Measurements from ENCODE around the gene SYT2. TPM values are rescaled to one million over a fixed set of nuclear protein-coding genes. Genes with fewer than 3 reads are reported as not detected.
"Not testable (repeated sequence)": the region's sequence is repeated elsewhere in the genome, so short reads cannot be mapped to it uniquely, and the experiment has no call there.

Gene SYT2
- polyA plus RNA-seq, 12 donors: 0.19 to 2.7 (median 0.44) TPM; not detected in 1

- not testable (repeated sequence) for DNase-seq
Observed at GRCh38 chr1:202546377-202546776, 163.9 kb downstream of the SYT2 start.

- not testable (repeated sequence) for DNase-seq
Observed at GRCh38 chr1:202545647-202546303, 164.5 kb downstream of the SYT2 start.

GRCh38 chr1:202544766-202545449 is 165.3 kb downstream of the SYT2 start:
- not testable (repeated sequence) for DNase-seq

GRCh38 chr1:202543537-202543936 is 166.7 kb downstream of the SYT2 start:
- DNase-seq: not testable (repeated sequence)

- not testable (repeated sequence) for DNase-seq
Observed at GRCh38 chr1:202542415-202542814, 167.8 kb downstream of the SYT2 start.

- not testable (repeated sequence) for DNase-seq
Observed at GRCh38 chr1:202540858-202541257, 169.4 kb downstream of the SYT2 start.

Other genes starting within 250 kb of the SYT2 start
- 10 to 100 TPM in 11 of 12 donors, not detected in 1; 37.7 to 88.6 (median 46.1) TPM for gene KDM5B, start 98.0 kb upstream of the SYT2 start, polyA plus RNA-seq (ENCODE audit: insufficient read length in 12 of 12)
- gene PCAT6, start 100.5 kb upstream of the SYT2 start, polyA plus RNA-seq (ENCODE audit: insufficient read length in 12 of 12): 1 to 10 TPM in 10 of 12 donors, not detected in 2; 1.6 to 5.2 (median 2.5) TPM
- 1 to 10 TPM in 10 of 12 donors, not detected in 2; 6.7 to 8.5 (median 7.6) TPM for gene RABIF, start 178.7 kb upstream of the SYT2 start, polyA plus RNA-seq (ENCODE audit: insufficient read length in 12 of 12)
- gene KLHL12, start 216.8 kb upstream of the SYT2 start, polyA plus RNA-seq (ENCODE audit: insufficient read length in 12 of 12): 10 to 100 TPM in 11 of 12 donors, not detected in 1; 16.4 to 26.4 (median 22.6) TPM
- gene ADIPOR1, start 247.9 kb upstream of the SYT2 start, polyA plus RNA-seq (ENCODE audit: insufficient read length in 12 of 12): 10 to 100 TPM in 11 of 12 donors, not detected in 1; 61.1 to 98.8 (median 72.9) TPM

Measured in muscle of arm (tissue), 12 donors.